GM12865 (cell line): ENCODE results near the gene ENC1.

Source experiments
- DNase-seq: peaks from one replicate; pipeline ENCODE4 v3.0.0; 2010; ENCODE audit warnings: low read depth
- H3K4me3 ChIP-seq: 2 replicates; pipeline ENCODE4 v1.5.1; 2011; ENCODE audit warnings: mild to moderate bottlenecking, low read depth, low read length, control low read depth
- TF ChIP-seq, protein P1 (sequence below): IDR thresholded peaks from 2 replicates; pipeline ENCODE4 v1.5.1; 2011; ENCODE audit warnings: low read length, control low read depth, low read depth, inconsistent platforms; ENCODE audit not compliant: insufficient read depth; ENCODE audit errors: missing control alignments

ENC1 gene

DNA sequence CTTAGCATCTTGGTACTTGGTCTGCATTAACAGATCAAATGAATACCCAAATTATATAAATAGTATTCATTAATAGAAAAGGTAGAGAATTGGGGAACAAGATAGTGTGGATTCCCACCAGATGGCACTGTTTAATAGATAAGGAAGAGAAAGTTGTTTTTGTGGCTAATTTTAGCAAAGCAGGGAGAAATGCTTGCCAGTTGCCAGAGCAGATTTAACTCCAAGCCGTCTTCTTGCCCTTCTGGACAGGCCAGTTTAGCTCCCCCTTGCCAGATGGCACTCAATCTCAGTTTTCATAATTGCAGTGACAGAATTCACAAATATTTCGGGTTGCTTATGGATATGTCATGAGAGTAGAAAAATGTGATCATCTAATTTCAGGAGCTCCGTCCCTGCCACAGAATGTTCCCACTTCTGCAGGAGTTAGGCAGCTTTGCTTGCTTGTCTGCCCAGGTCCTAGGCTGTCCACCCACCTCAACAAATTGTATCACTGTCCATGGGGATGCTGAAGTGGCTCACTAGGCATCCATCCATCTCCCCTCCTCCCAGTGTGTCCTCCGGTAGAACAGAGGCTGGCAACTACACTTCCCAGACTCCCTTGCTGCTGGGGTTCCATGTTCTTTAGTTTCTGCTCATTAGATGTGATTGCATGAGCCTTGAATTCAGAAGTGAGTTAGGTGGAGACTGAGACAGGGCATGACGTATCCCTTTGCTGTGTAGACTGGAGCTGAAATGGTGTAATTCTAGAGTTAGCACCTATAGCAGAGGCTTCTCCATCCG, 32.7 kb upstream of the ENC1 start:
- no peak overlapping the region for H3K4me3 ChIP-seq
- DNase-seq: peak; percentile 11
- TF ChIP-seq, protein P1, sequence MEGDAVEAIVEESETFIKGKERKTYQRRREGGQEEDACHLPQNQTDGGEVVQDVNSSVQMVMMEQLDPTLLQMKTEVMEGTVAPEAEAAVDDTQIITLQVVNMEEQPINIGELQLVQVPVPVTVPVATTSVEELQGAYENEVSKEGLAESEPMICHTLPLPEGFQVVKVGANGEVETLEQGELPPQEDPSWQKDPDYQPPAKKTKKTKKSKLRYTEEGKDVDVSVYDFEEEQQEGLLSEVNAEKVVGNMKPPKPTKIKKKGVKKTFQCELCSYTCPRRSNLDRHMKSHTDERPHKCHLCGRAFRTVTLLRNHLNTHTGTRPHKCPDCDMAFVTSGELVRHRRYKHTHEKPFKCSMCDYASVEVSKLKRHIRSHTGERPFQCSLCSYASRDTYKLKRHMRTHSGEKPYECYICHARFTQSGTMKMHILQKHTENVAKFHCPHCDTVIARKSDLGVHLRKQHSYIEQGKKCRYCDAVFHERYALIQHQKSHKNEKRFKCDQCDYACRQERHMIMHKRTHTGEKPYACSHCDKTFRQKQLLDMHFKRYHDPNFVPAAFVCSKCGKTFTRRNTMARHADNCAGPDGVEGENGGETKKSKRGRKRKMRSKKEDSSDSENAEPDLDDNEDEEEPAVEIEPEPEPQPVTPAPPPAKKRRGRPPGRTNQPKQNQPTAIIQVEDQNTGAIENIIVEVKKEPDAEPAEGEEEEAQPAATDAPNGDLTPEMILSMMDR: peak; percentile 12

DNA sequence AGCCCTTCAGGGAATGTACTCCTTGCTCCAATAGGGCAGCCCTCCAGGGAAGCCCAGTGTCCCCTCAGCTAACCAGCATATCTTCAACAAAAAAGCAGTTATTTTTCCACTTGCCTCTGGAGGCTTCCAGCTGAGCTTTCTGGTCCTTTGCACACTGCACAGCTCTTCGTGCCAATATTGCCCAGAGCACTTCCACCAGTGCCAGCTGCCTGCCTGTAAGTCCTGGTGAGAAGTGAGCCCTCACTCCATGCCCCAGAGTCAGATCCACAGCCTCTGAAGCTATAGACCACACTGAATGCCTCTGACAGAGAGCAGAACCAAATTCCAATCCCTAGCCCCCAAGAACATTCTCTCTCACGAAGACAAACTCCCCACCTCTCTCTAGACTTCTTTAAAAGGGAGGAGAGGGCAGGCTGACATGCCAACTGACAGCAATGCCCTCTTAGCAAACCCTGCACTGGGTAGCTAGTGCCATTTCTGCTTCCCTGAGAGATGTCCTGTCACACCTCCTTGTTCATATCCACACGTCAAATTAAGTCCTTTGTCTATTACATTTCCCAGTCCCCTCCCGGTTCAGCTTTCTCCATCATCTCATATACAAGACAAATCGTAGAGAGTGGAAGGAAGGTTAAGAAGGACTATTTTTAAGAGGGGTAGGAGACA, 31.8 kb upstream of the ENC1 start:
- no peak for DNase-seq
- TF ChIP-seq, protein P1: no peak
- H3K4me3 ChIP-seq: no peak overlapping the region

DNA sequence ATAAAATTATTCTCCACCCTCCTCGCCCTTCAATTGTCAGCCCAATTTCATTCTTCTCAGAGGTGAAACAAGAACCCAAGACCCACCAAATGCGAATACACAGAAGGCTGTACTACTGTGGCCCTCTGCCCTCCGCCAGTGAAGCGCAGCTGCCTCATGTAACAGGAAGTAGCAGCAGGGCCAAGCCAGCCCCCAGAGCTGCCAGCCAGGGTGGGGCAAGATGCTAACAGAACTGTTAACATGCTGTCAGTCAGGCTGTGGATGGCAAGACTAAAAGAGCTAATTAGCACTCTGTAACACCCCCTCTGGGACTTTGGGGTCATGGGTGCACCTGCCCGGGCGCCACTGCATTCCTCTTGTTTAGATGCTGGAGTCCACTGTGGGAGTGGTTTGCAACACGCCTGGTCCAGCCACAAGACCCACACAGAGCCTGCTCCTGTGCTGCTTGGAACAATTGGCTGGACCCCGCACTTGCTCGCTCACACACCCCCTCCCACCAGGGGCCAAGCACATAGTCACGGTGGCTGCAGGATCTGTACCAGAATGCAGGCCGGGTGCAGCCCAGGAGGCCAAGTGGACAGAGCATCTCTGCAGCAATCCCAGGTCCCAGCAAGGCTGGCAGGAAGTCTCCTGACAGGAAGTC, 30.0 kb upstream of the ENC1 start:
- H3K4me3 ChIP-seq: no peak overlapping the region
- TF ChIP-seq, protein P1: no peak
- no peak for DNase-seq

DNA sequence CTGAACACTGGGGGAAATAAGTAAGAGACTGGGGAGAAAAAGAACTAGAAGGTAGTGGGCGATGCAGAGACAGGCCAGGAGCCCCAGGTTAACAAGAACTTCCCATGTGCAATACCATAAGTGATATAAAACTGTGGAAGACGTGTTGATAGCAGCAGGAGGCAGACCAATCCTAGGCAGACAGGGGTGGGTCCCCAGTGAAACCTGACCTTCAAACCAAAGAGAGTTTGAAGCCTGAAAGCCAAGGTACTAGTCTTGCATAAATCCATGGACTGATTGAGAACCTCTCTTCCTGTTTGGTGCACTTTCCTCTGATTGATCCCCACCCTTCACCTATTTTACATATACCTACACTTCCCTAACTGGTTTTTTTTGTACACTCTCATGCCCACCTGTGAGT, 29.3 kb upstream of the ENC1 start:
- no peak for DNase-seq
- no peak overlapping the region for H3K4me3 ChIP-seq
- TF ChIP-seq, protein P1: no peak

DNA sequence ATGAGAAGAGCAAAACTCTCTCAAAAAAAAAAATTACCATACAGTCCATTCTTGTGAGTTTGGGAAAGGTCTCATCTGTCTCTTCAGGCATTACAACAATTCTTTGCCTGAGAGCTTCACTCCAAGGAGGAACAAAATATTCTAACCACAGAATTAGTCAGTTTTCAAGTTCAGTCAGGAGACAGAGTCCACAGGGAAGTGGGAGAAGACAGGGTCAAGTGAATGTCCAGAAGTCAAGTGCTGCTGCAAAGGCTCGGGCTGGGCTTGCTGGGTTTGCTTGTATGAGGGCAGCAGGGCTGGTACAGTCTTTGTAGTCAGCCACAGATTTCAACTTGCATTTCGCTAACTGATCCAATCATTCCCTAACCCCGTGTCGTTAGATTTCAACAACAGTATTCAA, 26.9 kb upstream of the ENC1 start:
- TF ChIP-seq, protein P1: no peak
- DNase-seq: no peak
- H3K4me3 ChIP-seq: no peak overlapping the region

DNA sequence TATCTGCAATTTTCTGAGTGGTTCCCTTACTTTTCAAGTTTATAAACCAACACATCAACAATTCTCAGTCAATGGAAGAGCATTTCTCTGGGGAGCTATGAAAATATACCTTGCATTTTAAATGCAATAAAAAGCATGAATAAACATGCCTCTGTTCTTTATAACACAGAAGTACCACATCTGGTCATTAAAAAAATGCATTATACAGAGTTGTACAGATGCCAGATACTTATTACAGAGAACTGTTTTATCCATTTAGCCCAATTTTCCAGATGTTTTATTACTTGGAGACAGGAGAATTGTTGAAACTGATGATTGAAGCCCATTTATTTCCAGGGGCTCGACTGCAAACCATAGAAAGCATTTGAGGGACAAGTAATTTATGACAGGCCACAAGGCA, 25.3 kb upstream of the ENC1 start:
- DNase-seq: no peak
- no peak overlapping the region for H3K4me3 ChIP-seq
- TF ChIP-seq, protein P1: no peak
